H1 (cell line): ENCODE results near the gene HS6ST3. TPM values are rescaled to one million over a fixed set of nuclear protein-coding genes. Genes with fewer than 3 reads are reported as not detected.

Source experiments
- CTCF ChIA-PET: fragments of 300-600 bp; sonication (Branson Sonifier 250); formaldehyde crosslinking; loops from one replicate; lab custom pipeline; 2021; ENCODE audit not compliant: partially characterized antibody; lab: Charles Lee
- POLR2A ChIA-PET: fragments of 300-600 bp; sonication (Branson Sonifier 250); formaldehyde crosslinking; loops from one replicate; lab custom pipeline; 2021; ENCODE audit warnings: inconsistent platforms; ENCODE audit not compliant: partially characterized antibody; lab: Charles Lee
- DNase-seq, 2 experiments: peaks; one replicate each; pipeline versions ENCODE4 v3.0.0 to v3.0.0-alpha.2; 2010 to 2022; ENCODE audit warnings: low spot score in 2 of 2, low read depth in 1 of 2, mixed read lengths in 1 of 2
- FAIRE-seq: peaks from 2 replicates; lab custom pipeline; 2011; peaks lifted over from hg19 to GRCh38; lab: Jason Lieb, UNC
- H2AFZ ChIP-seq: 2 replicates; pipeline ENCODE4 v1.8.1; 2012; ENCODE audit warnings: low read length, inconsistent platforms
- H2AK5ac ChIP-seq: 2 replicates; pipeline ENCODE4 v1.6.1; 2013; ENCODE audit warnings: low read depth, low read length
- H2BK120ac ChIP-seq: replicated peaks from 2 replicates; pipeline ENCODE3; 2013; ENCODE audit warnings: low read depth, low read length, inconsistent platforms
- H2BK12ac ChIP-seq: 2 replicates; pipeline ENCODE4 v1.6.1; 2013; ENCODE audit warnings: low read depth, low read length
- H2BK15ac ChIP-seq: 2 replicates; pipeline ENCODE4 v1.6.1; 2013; ENCODE audit warnings: low read length
- H2BK20ac ChIP-seq: 2 replicates; pipeline ENCODE4 v1.6.1; 2013; ENCODE audit warnings: low read length
- H2BK5ac ChIP-seq: 2 replicates; pipeline ENCODE4 v1.6.1; 2013; ENCODE audit warnings: low read depth, low read length
- H3K14ac ChIP-seq: 2 replicates; pipeline ENCODE4 v1.6.1; 2013; ENCODE audit warnings: inconsistent platforms; ENCODE audit not compliant: insufficient read length
- H3K18ac ChIP-seq: 2 replicates; pipeline ENCODE4 v1.6.1; 2013; ENCODE audit warnings: low read length; ENCODE audit errors: extremely low read depth
- H3K23ac ChIP-seq: 2 replicates; pipeline ENCODE4 v1.6.1; 2013; ENCODE audit warnings: inconsistent platforms; ENCODE audit not compliant: insufficient read length
- H3K23me2 ChIP-seq: 2 replicates; pipeline ENCODE4 v1.6.1; 2013; ENCODE audit warnings: low read depth, low read length
- H3K27ac ChIP-seq: 2 replicates; pipeline ENCODE4 v1.6.1; 2011; ENCODE audit warnings: low read depth, low read length, inconsistent platforms
- H3K27me3 ChIP-seq, 4 experiments: replicated peaks in 1 of 4; 1 replicate in 1 of 4; 2 replicates in 3 of 4; pipeline versions ENCODE4 v1.6.1 to v1.8.1; 2011 to 2013; ENCODE audit warnings: low read length in 3 of 4, mild to moderate bottlenecking in 3 of 4, inconsistent platforms in 2 of 4, mixed read lengths in 2 of 4, moderate library complexity in 1 of 4; ENCODE audit not compliant: control insufficient read depth in 3 of 4, insufficient read depth in 3 of 4; ENCODE audit errors: extremely low read depth in 1 of 4
- H3K36me3 ChIP-seq, 4 experiments: 2 replicates each; pipeline versions ENCODE4 v1.6.1 to v1.8.1; 2011 to 2013; ENCODE audit warnings: mild to moderate bottlenecking in 4 of 4, low read length in 3 of 4, moderate library complexity in 2 of 4, control low read depth in 1 of 4, inconsistent platforms in 1 of 4; ENCODE audit not compliant: insufficient read depth in 4 of 4, control insufficient read depth in 2 of 4
- H3K4ac ChIP-seq: replicated peaks from 2 replicates; pipeline ENCODE3; 2013; ENCODE audit warnings: low read length, low read depth, mixed read lengths, inconsistent platforms; ENCODE audit not compliant: insufficient read length
- H3K4me1 ChIP-seq, 4 experiments: replicated peaks in 1 of 4; 1 replicate in 1 of 4; 2 replicates in 3 of 4; pipeline versions ENCODE4 v1.6.1 to v1.8.1; 2011 to 2013; ENCODE audit warnings: low read length in 3 of 4, inconsistent platforms in 2 of 4, mixed read lengths in 1 of 4; ENCODE audit not compliant: insufficient read depth in 4 of 4, control insufficient read depth in 3 of 4
- H3K4me2 ChIP-seq, 2 experiments: 2 replicates each; pipeline versions ENCODE4 v1.6.1 to v1.8.1; 2011 to 2013; ENCODE audit warnings: low read depth in 2 of 2, low read length in 2 of 2, control low read depth in 1 of 2, inconsistent platforms in 1 of 2, mild to moderate bottlenecking in 1 of 2; ENCODE audit not compliant: insufficient read depth in 1 of 2
- H3K4me3 ChIP-seq, 4 experiments: fragments of 200-600, 300-600 bp in 1 of 4; sonication (generic), shearing (Covaris generic), sonication (Bioruptor Twin) in 1 of 4; 2 replicates each; pipeline versions ENCODE4 v1.5.1 to v1.8.1; 2011 to 2016; ENCODE audit warnings: low read length in 4 of 4, low read depth in 3 of 4, control low read depth in 2 of 4, inconsistent platforms in 2 of 4, mild to moderate bottlenecking in 2 of 4, mixed read lengths in 1 of 4, moderate library complexity in 1 of 4; ENCODE audit not compliant: insufficient read depth in 2 of 4; ENCODE audit errors: extremely low read depth in 1 of 4
- H3K56ac ChIP-seq: replicated peaks from 2 replicates; pipeline ENCODE3; 2013; ENCODE audit warnings: low read depth, mild to moderate bottlenecking, mixed read lengths, low read length, inconsistent platforms; ENCODE audit not compliant: insufficient read length
- H3K79me1 ChIP-seq: 2 replicates; pipeline ENCODE4 v1.6.1; 2013; ENCODE audit warnings: low read depth, low read length, control low read depth
- H3K79me2 ChIP-seq, 2 experiments: 2 replicates each; pipeline versions ENCODE4 v1.6.1 to v1.8.1; 2012 to 2013; ENCODE audit warnings: low read length in 2 of 2, mild to moderate bottlenecking in 2 of 2, inconsistent platforms in 1 of 2; ENCODE audit not compliant: insufficient read depth in 2 of 2, control insufficient read depth in 1 of 2
- H3K9ac ChIP-seq, 4 experiments: replicated peaks in 1 of 4; 1 replicate in 1 of 4; 2 replicates in 3 of 4; pipeline versions ENCODE4 v1.6.1 to v1.8.1; 2011 to 2013; ENCODE audit warnings: low read depth in 3 of 4, low read length in 3 of 4, control low read depth in 2 of 4, mild to moderate bottlenecking in 2 of 4, moderate library complexity in 2 of 4, inconsistent platforms in 1 of 4; ENCODE audit errors: extremely low read depth in 1 of 4
- H3K9me3 ChIP-seq, 2 experiments: 2 replicates each; pipeline versions ENCODE4 v1.6.1 to v1.8.1; 2012 to 2013; ENCODE audit warnings: mild to moderate bottlenecking in 2 of 2, moderate library complexity in 2 of 2, control low read depth in 1 of 2, inconsistent platforms in 1 of 2, low read depth in 1 of 2, low read length in 1 of 2, mixed read lengths in 1 of 2; ENCODE audit not compliant: insufficient read depth in 2 of 2
- H4K20me1 ChIP-seq, 2 experiments: replicated peaks in 1 of 2; 2 replicates each; pipeline versions ENCODE3 to v1.8.1; 2011 to 2013; ENCODE audit warnings: inconsistent platforms in 2 of 2, low read length in 2 of 2, mild to moderate bottlenecking in 1 of 2; ENCODE audit not compliant: insufficient read depth in 2 of 2, control insufficient read depth in 1 of 2
- H4K5ac ChIP-seq: 2 replicates; pipeline ENCODE4 v1.6.1; 2013; ENCODE audit warnings: low read length, low read depth, mixed read lengths, inconsistent platforms; ENCODE audit not compliant: insufficient read length
- H4K8ac ChIP-seq: 2 replicates; pipeline ENCODE4 v1.8.0; 2013; ENCODE audit warnings: mild to moderate bottlenecking, moderate library complexity, low read length, inconsistent platforms; ENCODE audit not compliant: insufficient read depth; ENCODE audit errors: extremely low read depth
- H4K91ac ChIP-seq: replicated peaks from 2 replicates; pipeline ENCODE3; 2013; ENCODE audit warnings: low read length, mixed read lengths, inconsistent platforms; ENCODE audit not compliant: insufficient read length
- KDM1A ChIP-seq: fragments of 200-600, 300-600 bp; sonication (generic); IDR thresholded peaks from 2 replicates; pipeline ENCODE4 v1.7.1; 2016; ENCODE audit warnings: mild to moderate bottlenecking, low read length, borderline replicate concordance
- SIN3A ChIP-seq, 2 experiments: IDR thresholded peaks in 1 of 2; conservative IDR thresholded peaks in 1 of 2; 2 replicates each; pipeline ENCODE4 v1.6.1; 2011 to 2012; ENCODE audit warnings: low read length in 2 of 2, improper control_type of control experiment in 1 of 2, low read depth in 1 of 2, mild to moderate bottlenecking in 1 of 2
- SP2 ChIP-seq: IDR thresholded peaks from 2 replicates; pipeline ENCODE4 v1.6.1; 2012; ENCODE audit warnings: mild to moderate bottlenecking, low read length, inconsistent platforms
- TCF12 ChIP-seq: IDR thresholded peaks from 2 replicates; pipeline ENCODE4 v1.6.1; 2011; ENCODE audit warnings: low read depth, mild to moderate bottlenecking, low read length
- WGBS, 2 experiments: shearing (Covaris generic) in 1 of 2; methylation state at CpG; one replicate each; pipeline versions ENCODE4 v1.1.6 to v1.1.7; 2013 to 2015; ENCODE audit warnings: low lambda C conversion rate in 2 of 2, mixed read lengths in 2 of 2, inconsistent platforms in 1 of 2, low coverage in 1 of 2, missing lambda C conversion rate in 1 of 2; ENCODE audit not compliant: insufficient replicate concordance in 2 of 2, insufficient coverage in 1 of 2, insufficient read length in 1 of 2; ENCODE audit errors: extremely low coverage in 1 of 2, missing lambda C conversion rate in 1 of 2; 5-methylcytosine and 5-hydroxymethylcytosine counted together
- polyA plus RNA-seq, 7 experiments: library from polyadenylated mRNA; depleted of rRNA in 3 of 7; stranded (reverse) in 5 of 7; unstranded in 2 of 7; fragments of >200 nt in 5 of 7; fragments of 200-250 nt in 2 of 7; gene quantifications; 1 replicate in 5 of 7; 2 replicates in 1 of 7; 4 replicates in 1 of 7; pipeline versions ENCODE4 v1.2.1 to v1.2.3, GENCODE V29; 2011 to 2013; ENCODE audit warnings: missing spikeins in 2 of 7, mixed read lengths in 2 of 7
- total RNA-seq: library from RNA; stranded (reverse); fragmentation: NEBNext Ultra II Directional; extraction: Animal tissue kit (Norgen Biotek cat#: 25700); gene quantifications from 2 replicates; pipeline ENCODE4 v1.2.1, GENCODE V29; 2021

The HS6ST3 gene
- total and polyA plus RNA-seq, 2 of the 8 experiments (the other 6 are each of a cell fraction or from before 2014, with no cell fraction given) = 0.45 to 1.2 TPM

DNA sequence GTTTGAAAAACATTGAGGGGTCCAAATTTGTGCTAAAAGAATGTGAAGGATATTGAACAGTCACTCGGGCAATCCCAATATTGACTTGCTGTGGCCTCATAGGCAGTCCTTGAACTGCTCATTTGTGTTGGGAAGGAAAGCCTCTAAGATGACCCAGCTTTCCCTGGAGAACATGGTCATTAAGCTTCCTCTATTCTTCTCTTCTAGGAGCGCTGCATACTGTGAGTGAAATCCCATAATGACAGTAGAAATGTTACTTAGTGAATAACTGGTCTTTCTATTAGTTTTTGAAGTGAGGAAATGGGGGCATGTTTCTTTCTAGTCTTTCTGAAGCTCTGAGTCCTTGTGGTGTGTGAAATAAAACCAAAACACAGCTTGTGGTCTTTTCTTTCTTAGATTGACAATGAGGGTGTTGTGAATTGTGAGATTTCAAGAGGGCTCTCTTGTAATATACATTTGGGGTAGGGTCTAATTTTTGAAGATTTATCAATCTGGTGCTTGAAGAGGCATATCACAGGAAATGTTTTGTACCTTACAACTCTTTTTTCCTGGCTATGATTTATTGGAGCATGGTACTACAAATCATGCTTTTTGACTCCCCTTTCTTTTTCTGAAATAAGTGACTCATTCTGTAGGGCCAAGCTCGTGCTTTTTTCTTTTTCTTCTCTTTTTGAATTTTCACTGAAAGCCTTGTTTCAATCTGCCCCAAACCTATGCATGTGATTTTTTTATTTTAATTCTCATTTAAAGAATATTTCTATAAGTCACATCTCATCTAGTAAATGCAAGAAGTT lies 653.6 kb downstream of the HS6ST3 start:
- no peak for TF ChIP-seq KDM1A
- no peak for TF ChIP-seq SP2
- TF ChIP-seq TCF12 = no peak
- no peak for TF ChIP-seq SIN3A (conservative IDR thresholded peaks at IDR 0.05 in 1 of 2, IDR thresholded peaks at IDR 0.05 in 1 of 2; ENCODE audit: low read depth in 1 of 2, low read length in 2 of 2)
- Histone ChIP-seq H3K27ac (no peak overlapping the region), H3K9ac (no peak overlapping the region), H2BK15ac (no peak overlapping the region), H4K8ac (no peak overlapping the region), H3K36me3 (no peaks in the 10 kb centered on the region; a peak in 1 of 8 replicates), H2BK12ac (no peak overlapping the region), H3K9me3 (no peaks in the 10 kb centered on the region), H2AK5ac (no peak overlapping the region), H3K14ac (no peak overlapping the region), H3K79me2 (no peaks in the 10 kb centered on the region), H3K4me2 (no peak overlapping the region), H2BK5ac (no peak overlapping the region), H4K5ac (no peak overlapping the region), H3K4ac (no peak overlapping the region), H2BK120ac (no peak overlapping the region), H2AFZ (no peak overlapping the region; the same call in 1 of the 2 replicates), H3K18ac (no peak overlapping the region), H3K27me3 (no peaks in the 10 kb centered on the region), H3K23ac (no peak overlapping the region), H2BK20ac (no peak overlapping the region), H4K91ac (no peak overlapping the region), H4K20me1 (no peaks in the 10 kb centered on the region), H3K4me3 (no peak overlapping the region), H3K56ac (no peak overlapping the region), H3K79me1 (no peaks in the 10 kb centered on the region), H3K23me2 (no peaks in the 10 kb centered on the region), H3K4me1 (no peaks in the 10 kb centered on the region)
- 83% methylated on average over 3 of the region's 3 CpGs; no CpG with 5 or more reads in 1 of the 2 experiments for WGBS, 2 experiments
- DNase-seq = no peak
- ChIA-PET CTCF (no interaction called here), POLR2A (no interaction called here)
- FAIRE-seq = no peak
